Measurements from ENCODE around the gene PPP2R3A. TPM values are rescaled to one million over a fixed set of nuclear protein-coding genes. Genes with fewer than 3 reads are reported as not detected.

Gene PPP2R3A, protein sequence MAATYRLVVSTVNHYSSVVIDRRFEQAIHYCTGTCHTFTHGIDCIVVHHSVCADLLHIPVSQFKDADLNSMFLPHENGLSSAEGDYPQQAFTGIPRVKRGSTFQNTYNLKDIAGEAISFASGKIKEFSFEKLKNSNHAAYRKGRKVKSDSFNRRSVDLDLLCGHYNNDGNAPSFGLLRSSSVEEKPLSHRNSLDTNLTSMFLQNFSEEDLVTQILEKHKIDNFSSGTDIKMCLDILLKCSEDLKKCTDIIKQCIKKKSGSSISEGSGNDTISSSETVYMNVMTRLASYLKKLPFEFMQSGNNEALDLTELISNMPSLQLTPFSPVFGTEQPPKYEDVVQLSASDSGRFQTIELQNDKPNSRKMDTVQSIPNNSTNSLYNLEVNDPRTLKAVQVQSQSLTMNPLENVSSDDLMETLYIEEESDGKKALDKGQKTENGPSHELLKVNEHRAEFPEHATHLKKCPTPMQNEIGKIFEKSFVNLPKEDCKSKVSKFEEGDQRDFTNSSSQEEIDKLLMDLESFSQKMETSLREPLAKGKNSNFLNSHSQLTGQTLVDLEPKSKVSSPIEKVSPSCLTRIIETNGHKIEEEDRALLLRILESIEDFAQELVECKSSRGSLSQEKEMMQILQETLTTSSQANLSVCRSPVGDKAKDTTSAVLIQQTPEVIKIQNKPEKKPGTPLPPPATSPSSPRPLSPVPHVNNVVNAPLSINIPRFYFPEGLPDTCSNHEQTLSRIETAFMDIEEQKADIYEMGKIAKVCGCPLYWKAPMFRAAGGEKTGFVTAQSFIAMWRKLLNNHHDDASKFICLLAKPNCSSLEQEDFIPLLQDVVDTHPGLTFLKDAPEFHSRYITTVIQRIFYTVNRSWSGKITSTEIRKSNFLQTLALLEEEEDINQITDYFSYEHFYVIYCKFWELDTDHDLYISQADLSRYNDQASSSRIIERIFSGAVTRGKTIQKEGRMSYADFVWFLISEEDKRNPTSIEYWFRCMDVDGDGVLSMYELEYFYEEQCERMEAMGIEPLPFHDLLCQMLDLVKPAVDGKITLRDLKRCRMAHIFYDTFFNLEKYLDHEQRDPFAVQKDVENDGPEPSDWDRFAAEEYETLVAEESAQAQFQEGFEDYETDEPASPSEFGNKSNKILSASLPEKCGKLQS (N-terminal part only)
- total RNA-seq (2012; rRNA removed) (37.3 and 46.7 TPM in 2 replicates), polyA plus RNA-seq (2012; rRNA removed) (10.2 and 11.3 TPM in 2 replicates), Bru-seq, nascent RNA (percentile 84 among the genes with signal in this experiment), BruChase-seq, experiment 1, labeled RNA remaining after a 6-hour chase (percentile 74 among the genes with signal in this experiment), BruChase-seq, experiment 2, labeled RNA remaining after a 2-hour chase (percentile 75 among the genes with signal in this experiment)
- polyA plus RNA-seq (2012; cell fraction: cytosol; rRNA removed), result 2.6 and 5.4 TPM in 2 replicates
- 0.97 and 6.1 TPM in 2 replicates for polyA plus RNA-seq (2012; cell fraction: nucleus; rRNA removed; ENCODE audit: low replicate concordance)
- long read RNA-seq, full-length matches to known transcripts, result 2 of 4 reads
- long read RNA-seq, partial matches to known transcripts, result 1 of 4 reads
- long read RNA-seq, other reads (novel, unspliced or antisense), result 1 of 4 reads

GRCh38 chr3:135965506-135966270, at the start of gene PPP2R3A:
PPP2R3A (plus strand) TSS chr3:135965728; CDS start chr3:136001499, 35,771 bp downstream.
- peak within 1 kb of the TSS; percentile 89 for H3K4ac ChIP-seq (ENCODE audit: low read depth, low read length)
- no peak within 1 kb of the TSS; the same call in 1 of the 2 replicates for H2AK5ac ChIP-seq (ENCODE audit: low read depth, low read length)
- dilution Hi-C loops (cut with HindIII; ENCODE audit: low sequenced_read_pairs, unreplicated experiment) (no loop called here), in situ Hi-C loops (cut with MboI; ENCODE audit: low sequenced_read_pairs) (no loop called here), intact Hi-C loops (cut with micrococcal nuclease) (loop anchor here (1.0 to 5.0 kb wide), 2 partner anchors 48 to 77 kb away; no protein-coding TSS in a partner anchor)
- 0% methylated on average over 12 of the region's 83 CpGs; no CpG with 5 or more reads in 1 of the 2 experiments for WGBS, 2 experiments (ENCODE audit: extremely low coverage in 2 of 2, insufficient read length in 1 of 2)
- peak within 1 kb of the TSS; percentile 83; the same call in 1 of the 2 replicates for H3K56ac ChIP-seq (ENCODE audit: extremely low read depth, insufficient read depth, low read length)
- ChIA-PET POLR2A (ENCODE audit: unreplicated experiment) (interaction anchor here (0.6 kb wide), 1 partner anchor 38 kb away, joined by 3 read pairs; no protein-coding TSS in a partner anchor), CTCF (interaction anchor here (0.6 to 3.4 kb wide), 2 partner anchors 77 to 241 kb away, joined by 4 to 19 read pairs; no protein-coding TSS in a partner anchor)
- no TSS peak for BruUV-seq (replicated peaks)
- peak within 1 kb of the TSS; percentile 97 for H3K4me2 ChIP-seq (ENCODE audit: low read depth, low read length)
- peak within 1 kb of the TSS; percentile 95 for H2AFZ ChIP-seq (replicated peaks; ENCODE audit: low read length, poor library complexity)
- H3K9ac ChIP-seq (ENCODE audit: low read depth, low read length), result peak within 1 kb of the TSS; percentile 74
- no peaks in the 10 kb centered on the region; the same call in 1 of the 2 replicates for H3K9me1 ChIP-seq (ENCODE audit: insufficient read depth, low read length)
- peak; percentile 80 for DNase-seq
- peak within 1 kb of the TSS; percentile 70; the same call in 1 of the 2 replicates for H3K23ac ChIP-seq (ENCODE audit: low read depth, low read length)
- H4K20me1 ChIP-seq (ENCODE audit: insufficient read depth, low read length), result 0 out of 2 replicates have a peak, but pooled peaks cover 3% of the 10 kb centered on the region
- peaks cover 20 to 26% of the 10 kb centered on the region in 2 experiments; a peak in 3 of 4 replicates for H3K79me1 ChIP-seq (ENCODE audit: low read depth in 1 of 2, low read length in 2 of 2)
- no peak within 1 kb of the TSS for H2BK20ac ChIP-seq (ENCODE audit: low read depth, low read length)
- peak within 1 kb of the TSS; percentile 89 for H2BK5ac ChIP-seq (ENCODE audit: low read depth, low read length, poor library complexity, severe bottlenecking)
- no peaks in the 10 kb centered on the region for H3K9me3 ChIP-seq (ENCODE audit: control insufficient read depth, insufficient read depth, low read length)
- peak within 1 kb of the TSS; percentile 88 for H3K4me3 ChIP-seq (ENCODE audit: insufficient read depth, low read depth, low read length)
- no peaks in the 10 kb centered on the region for H3K36me3 ChIP-seq (ENCODE audit: control insufficient read depth, insufficient read depth, low read length)
- H2BK15ac ChIP-seq (ENCODE audit: low read depth, low read length), result no peak within 1 kb of the TSS; the same call in 2 of the 3 replicates
- ATAC-seq (ENCODE audit: low read depth), result peak; percentile 93
- no peaks in the 10 kb centered on the region for H3K27me3 ChIP-seq (ENCODE audit: control insufficient read depth, insufficient read depth, low read length)
- H2BK120ac ChIP-seq (ENCODE audit: low read depth, low read length), result peak within 1 kb of the TSS; percentile 84
- peak within 1 kb of the TSS; percentile 67 to 74; a peak in 3 of 4 replicates for H4K8ac ChIP-seq (ENCODE audit: low read depth in 2 of 2, low read length in 2 of 2)
- H4K5ac ChIP-seq (ENCODE audit: low read depth, low read length), result peak within 1 kb of the TSS; percentile 50; the same call in 1 of the 2 replicates
- peak within 1 kb of the TSS; percentile 80 for H3K14ac ChIP-seq (replicated peaks; ENCODE audit: low read depth, low read length)
- H4K91ac ChIP-seq (ENCODE audit: insufficient read depth, low read depth, low read length), result peak within 1 kb of the TSS; percentile 66; the same call in 1 of the 2 replicates
- peak within 1 kb of the TSS; percentile 90 for H2AK9ac ChIP-seq (replicated peaks; ENCODE audit: low read depth, low read length, poor library complexity)
- peak within 1 kb of the TSS; percentile 88 for H3K27ac ChIP-seq (ENCODE audit: insufficient read depth, low read length)
- H3K18ac ChIP-seq (ENCODE audit: low read depth, low read length), result peak within 1 kb of the TSS; percentile 58
- peaks cover 6% of the 10 kb centered on the region for H3K4me1 ChIP-seq (ENCODE audit: control insufficient read depth, insufficient read depth, low read length)
- TF ChIP-seq CEBPB (IDR thresholded peaks at IDR 0.05; ENCODE audit: low read depth, low read length) (no peak), SMC3 (IDR thresholded peaks at IDR 0.05; ENCODE audit: low read depth, low read length) (no peak), POLR2A (IDR thresholded peaks at IDR 0.05; ENCODE audit: low read depth, low read length) (peak; percentile 78), RAD21 (IDR thresholded peaks at IDR 0.05; ENCODE audit: low read length) (no peak), FOS (IDR thresholded peaks at IDR 0.05; ENCODE audit: low read depth, low read length) (no peak), RFX5 (IDR thresholded peaks at IDR 0.05; ENCODE audit: low read depth, low read length) (no peak)
- TF ChIP-seq, protein P1, sequence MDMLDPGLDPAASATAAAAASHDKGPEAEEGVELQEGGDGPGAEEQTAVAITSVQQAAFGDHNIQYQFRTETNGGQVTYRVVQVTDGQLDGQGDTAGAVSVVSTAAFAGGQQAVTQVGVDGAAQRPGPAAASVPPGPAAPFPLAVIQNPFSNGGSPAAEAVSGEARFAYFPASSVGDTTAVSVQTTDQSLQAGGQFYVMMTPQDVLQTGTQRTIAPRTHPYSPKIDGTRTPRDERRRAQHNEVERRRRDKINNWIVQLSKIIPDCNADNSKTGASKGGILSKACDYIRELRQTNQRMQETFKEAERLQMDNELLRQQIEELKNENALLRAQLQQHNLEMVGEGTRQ (IDR thresholded peaks at IDR 0.05; ENCODE audit: low read depth, low read length), result no peak
